Skeletal muscle tissue (tissue), 4 donors: ENCODE measurements around the gene TMEM196. TPM values are rescaled to one million over a fixed set of nuclear protein-coding genes. Genes with fewer than 3 reads are reported as not detected.

ENCODE experiments used
- H3K27ac ChIP-seq: one replicate; pipeline ENCODE4 v1.7.0; 2013; ENCODE audit warnings: mild to moderate bottlenecking, low read depth, low read length, inconsistent platforms
- H3K27me3 ChIP-seq, 3 donors: one replicate each; pipeline ENCODE4 v1.7.0; 2013; ENCODE audit warnings: low read length in 3 of 3; ENCODE audit not compliant: control insufficient read depth in 3 of 3, insufficient read depth in 3 of 3
- H3K36me3 ChIP-seq, 3 donors: one replicate each; pipeline ENCODE4 v1.7.0; 2013; ENCODE audit warnings: low read length in 3 of 3; ENCODE audit not compliant: control insufficient read depth in 3 of 3, insufficient read depth in 3 of 3
- H3K4me1 ChIP-seq, 3 donors: one replicate each; pipeline ENCODE4 v1.7.0; 2013; ENCODE audit warnings: low read length in 3 of 3, mild to moderate bottlenecking in 3 of 3; ENCODE audit not compliant: control insufficient read depth in 3 of 3, insufficient read depth in 3 of 3
- H3K4me3 ChIP-seq, 3 donors: one replicate each; pipeline ENCODE4 v1.7.0; 2013; ENCODE audit warnings: low read length in 3 of 3
- H3K9ac ChIP-seq, 3 donors: one replicate each; pipeline ENCODE4 v1.7.0; 2013; ENCODE audit warnings: low read length in 3 of 3, mild to moderate bottlenecking in 3 of 3, moderate library complexity in 2 of 3, low read depth in 1 of 3
- H3K9me3 ChIP-seq, 3 donors: one replicate each; pipeline ENCODE4 v1.7.0; 2013; ENCODE audit warnings: low read length in 3 of 3; ENCODE audit not compliant: control insufficient read depth in 3 of 3
- total RNA-seq: library from RNA; depleted of rRNA; stranded (reverse); fragments of >200 nt; gene quantifications from one replicate; pipeline ENCODE4 v1.2.3, GENCODE V29; 2014
- donor health status: Osteomylitis.

TMEM196 gene
- total RNA-seq, 1 donor from 2014 or later: 0.52 TPM

- no peak overlapping the region for H3K4me3 ChIP-seq
- no peaks in the 10 kb centered on the region for H3K4me1 ChIP-seq
- no peak overlapping the region for H3K27ac ChIP-seq
- no peak overlapping the region for H3K9ac ChIP-seq
- peaks cover 0 to 3% (median 0%) of the 10 kb centered on the region in 3 donors for H3K27me3 ChIP-seq
- no peaks in the 10 kb centered on the region for H3K9me3 ChIP-seq
- H3K36me3 ChIP-seq: no peaks in the 10 kb centered on the region
These were observed 10.8 kb downstream of the TMEM196 start for GRCh38 chr7:19762631-19763030.

GRCh38 chr7:19754521-19755116 is 18.8 kb downstream of the TMEM196 start:
- Histone ChIP-seq H3K9me3 (no peaks in the 10 kb centered on the region), H3K27ac (no peak overlapping the region), H3K4me3 (no peak overlapping the region)

GRCh38 chr7:19752020-19752419 is 21.4 kb downstream of the TMEM196 start:
- H3K4me3 ChIP-seq: no peak overlapping the region
- no peak overlapping the region for H3K9ac ChIP-seq
- H3K36me3 ChIP-seq: no peaks in the 10 kb centered on the region
- no peaks in the 10 kb centered on the region for H3K27me3 ChIP-seq
- no peak overlapping the region for H3K27ac ChIP-seq
- H3K9me3 ChIP-seq: no peaks in the 10 kb centered on the region
- no peaks in the 10 kb centered on the region for H3K4me1 ChIP-seq

More at GRCh38 chr7:19754521-19755116, 18.8 kb downstream of the TMEM196 start:
- Histone ChIP-seq H3K27me3 (no peaks in the 10 kb centered on the region), H3K36me3 (no peaks in the 10 kb centered on the region), H3K9ac (no peak overlapping the region), H3K4me1 (no peaks in the 10 kb centered on the region)

GRCh38 chr7:19749658-19750057 is 23.8 kb downstream of the TMEM196 start:
- Histone ChIP-seq H3K36me3 (no peaks in the 10 kb centered on the region), H3K27ac (no peak overlapping the region), H3K9me3 (no peaks in the 10 kb centered on the region), H3K27me3 (no peaks in the 10 kb centered on the region), H3K9ac (no peak overlapping the region), H3K4me1 (no peaks in the 10 kb centered on the region), H3K4me3 (no peak overlapping the region)

- Histone ChIP-seq H3K27me3 (no peaks in the 10 kb centered on the region), H3K9ac (no peak overlapping the region), H3K4me1 (no peaks in the 10 kb centered on the region), H3K4me3 (no peak overlapping the region), H3K9me3 (no peaks in the 10 kb centered on the region), H3K27ac (no peak overlapping the region), H3K36me3 (no peaks in the 10 kb centered on the region)
These were observed 25.6 kb downstream of the TMEM196 start for GRCh38 chr7:19747740-19748339.

- Histone ChIP-seq H3K9me3 (no peaks in the 10 kb centered on the region), H3K36me3 (no peaks in the 10 kb centered on the region), H3K4me3 (no peak overlapping the region), H3K4me1 (no peaks in the 10 kb centered on the region), H3K27ac (no peak overlapping the region), H3K9ac (no peak overlapping the region), H3K27me3 (no peaks in the 10 kb centered on the region)
These were observed 29.3 kb downstream of the TMEM196 start for GRCh38 chr7:19744075-19744474.

GRCh38 chr7:19728716-19729115 is 44.7 kb downstream of the TMEM196 start:
- no peaks in the 10 kb centered on the region for H3K36me3 ChIP-seq

GRCh38 chr7:19725770-19726169 is 47.6 kb downstream of the TMEM196 start:
- H3K9ac ChIP-seq: no peak overlapping the region
- H3K9me3 ChIP-seq: no peaks in the 10 kb centered on the region
- no peak overlapping the region for H3K4me3 ChIP-seq
- H3K27ac ChIP-seq: no peak overlapping the region
- no peaks in the 10 kb centered on the region for H3K4me1 ChIP-seq
- H3K27me3 ChIP-seq: no peaks in the 10 kb centered on the region
- H3K36me3 ChIP-seq: no peaks in the 10 kb centered on the region

More at GRCh38 chr7:19728716-19729115, 44.7 kb downstream of the TMEM196 start:
- H3K4me1 ChIP-seq: no peaks in the 10 kb centered on the region
- H3K27me3 ChIP-seq: no peaks in the 10 kb centered on the region
- H3K9ac ChIP-seq: no peak overlapping the region
- H3K9me3 ChIP-seq: no peaks in the 10 kb centered on the region
- no peak overlapping the region for H3K27ac ChIP-seq
- H3K4me3 ChIP-seq: no peak overlapping the region

GRCh38 chr7:19715499-19715898 is 57.9 kb downstream of the TMEM196 start:
- Histone ChIP-seq H3K36me3 (no peaks in the 10 kb centered on the region), H3K9ac (no peak overlapping the region), H3K4me3 (no peak overlapping the region)

GRCh38 chr7:19713676-19714075 is 59.7 kb downstream of the TMEM196 start:
- no peak overlapping the region for H3K4me3 ChIP-seq
- H3K27ac ChIP-seq: no peak overlapping the region
- peaks cover 0 to 2% (median 0%) of the 10 kb centered on the region in 3 donors for H3K27me3 ChIP-seq
- H3K4me1 ChIP-seq: peaks cover 2 to 10% (median 4%) of the 10 kb centered on the region in 3 donors
- H3K9me3 ChIP-seq: no peaks in the 10 kb centered on the region
- H3K9ac ChIP-seq: no peak overlapping the region
- H3K36me3 ChIP-seq: no peaks in the 10 kb centered on the region

More at GRCh38 chr7:19715499-19715898, 57.9 kb downstream of the TMEM196 start:
- Histone ChIP-seq H3K9me3 (no peaks in the 10 kb centered on the region), H3K27me3 (peaks cover 0 to 2% (median 0%) of the 10 kb centered on the region in 3 donors), H3K4me1 (no peaks in the 10 kb centered on the region), H3K27ac (no peak overlapping the region)
